WTC11 (cell line): Measurements from ENCODE around the gene C6orf47. TPM values are rescaled to one million over a fixed set of nuclear protein-coding genes. Genes with fewer than 3 reads are reported as not detected.

ENCODE experiments used
- ATAC-seq: fragments of 200-7000 bp; cut with Tn5 transposase; 2 replicates; pipeline ENCODE4 v1.10.0; 2021; ENCODE audit warnings: mild to moderate bottlenecking, moderate library complexity
- CTCF ChIA-PET: fragments of 300-600 bp; sonication (Branson Sonifier 250); formaldehyde crosslinking; loops from one replicate; lab custom pipeline; 2021; ENCODE audit warnings: antibody characterized with exemption; lab: Charles Lee
- POLR2A ChIA-PET: fragments of 350-600 bp; sonication (Branson Sonifier 250); formaldehyde crosslinking; loops from one replicate; lab custom pipeline; 2021; ENCODE audit warnings: antibody characterized with exemption; lab: Charles Lee
- DNase-seq: peaks from one replicate; pipeline ENCODE4 v3.0.0; 2021; ENCODE audit warnings: low spot score
- H3K27ac Mint-ChIP-seq: 2 replicates; pipeline ENCODE4 v1.8.0; 2021; ENCODE audit warnings: mixed read lengths
- H3K27me3 Mint-ChIP-seq: 2 replicates; pipeline ENCODE4 v1.8.0; 2021; ENCODE audit warnings: low read depth, mild to moderate bottlenecking, moderate library complexity, mixed read lengths
- H3K36me3 Mint-ChIP-seq: 2 replicates; pipeline ENCODE4 v1.8.0; 2021; ENCODE audit warnings: mixed read lengths
- H3K4me1 Mint-ChIP-seq: 2 replicates; pipeline ENCODE4 v1.8.0; 2022; ENCODE audit warnings: mixed read lengths
- H3K4me3 Mint-ChIP-seq: 2 replicates; pipeline ENCODE4 v1.8.0; 2021; ENCODE audit warnings: mild to moderate bottlenecking, moderate library complexity, mixed read lengths
- H3K9me3 Mint-ChIP-seq: 2 replicates; pipeline ENCODE4 v1.8.0; 2021; ENCODE audit warnings: mixed read lengths
- ATF2 ChIP-seq: sonication (generic); formaldehyde crosslinking; IDR thresholded peaks from 2 replicates; pipeline ENCODE4 v1.8.1; 2022; ENCODE audit warnings: low read depth, missing genetic modification reagents, borderline replicate concordance
- E2F1 ChIP-seq: sonication (generic); formaldehyde crosslinking; IDR thresholded peaks from 2 replicates; pipeline ENCODE4 v1.8.0; 2022; ENCODE audit warnings: mild to moderate bottlenecking, missing genetic modification reagents
- FOXK1 ChIP-seq: sonication (generic); formaldehyde crosslinking; IDR thresholded peaks from 2 replicates; pipeline ENCODE4 v1.8.0; 2022; ENCODE audit warnings: mild to moderate bottlenecking, moderate library complexity, missing genetic modification reagents
- FOXP1 ChIP-seq: sonication (generic); formaldehyde crosslinking; IDR thresholded peaks from 2 replicates; pipeline ENCODE4 v1.8.0; 2022; ENCODE audit warnings: missing genetic modification reagents, mild to moderate bottlenecking, moderate library complexity, borderline replicate concordance
- GTF2I ChIP-seq: fragments of 250-450 bp; sonication (Bioruptor Pico); conservative IDR thresholded peaks from 2 replicates; pipeline ENCODE4 v1.4.0; 2021; ENCODE audit warnings: mild to moderate bottlenecking
- HMGXB4 ChIP-seq: sonication (generic); formaldehyde crosslinking; IDR thresholded peaks from 2 replicates; pipeline ENCODE4 v1.8.1; 2023; ENCODE audit warnings: mild to moderate bottlenecking, moderate library complexity, missing genetic modification reagents
- JAZF1 ChIP-seq: fragments of 250-450 bp; sonication (Bioruptor Pico); IDR thresholded peaks from 2 replicates; pipeline ENCODE4 v1.9.0; 2021; ENCODE audit warnings: moderate library complexity, mild to moderate bottlenecking, inconsistent platforms
- PRDM15 ChIP-seq: sonication (generic); formaldehyde crosslinking; IDR thresholded peaks from 2 replicates; pipeline ENCODE4 v1.8.0; 2022; ENCODE audit warnings: missing genetic modification reagents
- SOX15 ChIP-seq: fragments of 250-450 bp; sonication (Bioruptor Pico); IDR thresholded peaks from 2 replicates; pipeline ENCODE4 v1.9.0; 2021; ENCODE audit warnings: mild to moderate bottlenecking
- ZNF121 ChIP-seq: sonication (generic); formaldehyde crosslinking; IDR thresholded peaks from 2 replicates; pipeline ENCODE4 v1.8.0; 2023; ENCODE audit warnings: missing genetic modification reagents
- ZNF263 ChIP-seq: sonication (generic); formaldehyde crosslinking; IDR thresholded peaks from 2 replicates; pipeline ENCODE4 v1.8.1; 2022; ENCODE audit warnings: low read depth, mild to moderate bottlenecking, moderate library complexity, missing genetic modification reagents
- ZNF317 ChIP-seq: sonication (generic); formaldehyde crosslinking; IDR thresholded peaks from 2 replicates; pipeline ENCODE4 v1.8.1; 2023; ENCODE audit warnings: low read depth, mild to moderate bottlenecking, moderate library complexity, missing genetic modification reagents, borderline replicate concordance
- total RNA-seq: library from RNA; stranded (reverse); gene quantifications from 3 replicates; pipeline ENCODE4 v1.2.3, GENCODE V29; 2021

C6orf47 gene
- total RNA-seq, 1 experiment from 2014 or later, result 16.3 TPM

GRCh38 chr6:31632279-31632946 is 28.2 kb downstream of the C6orf47 start:
- ChIA-PET CTCF (no interaction called here), POLR2A (interaction anchor here (0.6 kb wide), 1 partner anchor 19 kb away, joined by 4 read pairs; no protein-coding TSS in a partner anchor)
- H3K27me3 Mint-ChIP-seq, result no peaks in the 10 kb centered on the region; the same call in 1 of the 2 replicates
- peak overlapping the region; percentile 82 for H3K27ac Mint-ChIP-seq
- DNase-seq (no peak), ATAC-seq (no peak)
- H3K9me3 Mint-ChIP-seq, result no peaks in the 10 kb centered on the region
- no peak for TF ChIP-seq GTF2I (CRISPR knock-in tag)
- TF ChIP-seq SOX15, result no peak
- 0 out of 2 replicates have a peak, but pooled peaks have one; percentile 32 for TF ChIP-seq FOXK1 (CRISPR knock-in tag)
- peak; percentile 38; the same call in 1 of the 2 replicates for TF ChIP-seq FOXP1
- TF ChIP-seq HMGXB4 (CRISPR knock-in tag), result no peak
- no peak for TF ChIP-seq E2F1 (CRISPR knock-in tag)
- H3K4me3 Mint-ChIP-seq, result no peak overlapping the region
- peaks cover 92% of the 10 kb centered on the region for H3K36me3 Mint-ChIP-seq
- H3K4me1 Mint-ChIP-seq, result no peaks in the 10 kb centered on the region

GRCh38 chr6:31631681-31632278 is 28.8 kb downstream of the C6orf47 start:
- no peak for DNase-seq

GRCh38 chr6:31631209-31631608 is 29.4 kb downstream of the C6orf47 start:
- ChIA-PET POLR2A (no interaction called here), CTCF (no interaction called here)
- no peak for DNase-seq
- H3K36me3 Mint-ChIP-seq, result peaks cover 91% of the 10 kb centered on the region
- no peak overlapping the region for H3K27ac Mint-ChIP-seq
- no peak for TF ChIP-seq ZNF263 (CRISPR knock-in tag)
- no peak for TF ChIP-seq ATF2 (CRISPR knock-in tag)
- TF ChIP-seq JAZF1 (CRISPR knock-in tag), result no peak
- TF ChIP-seq ZNF121 (CRISPR knock-in tag), result no peak
- TF ChIP-seq, all 79 proteins: peak for 0
- H3K4me3 Mint-ChIP-seq, result no peak overlapping the region
- no peak for ATAC-seq
- no peaks in the 10 kb centered on the region for H3K4me1 Mint-ChIP-seq
- H3K27me3 Mint-ChIP-seq, result no peaks in the 10 kb centered on the region; the same call in 1 of the 2 replicates
- no peaks in the 10 kb centered on the region for H3K9me3 Mint-ChIP-seq

More at GRCh38 chr6:31631681-31632278, 28.8 kb downstream of the C6orf47 start:
- H3K9me3 Mint-ChIP-seq, result no peaks in the 10 kb centered on the region
- H3K27ac Mint-ChIP-seq, result peak overlapping the region; percentile 82
- POLR2A ChIA-PET, result no interaction called here
- TF ChIP-seq SOX15, result no peak
- no peak for TF ChIP-seq ZNF317
- no peak for TF ChIP-seq PRDM15 (CRISPR knock-in tag)
- TF ChIP-seq, all 79 proteins: peak for 0
- Mint-ChIP-seq H3K27me3 (no peaks in the 10 kb centered on the region; the same call in 1 of the 2 replicates), H3K36me3 (peaks cover 91% of the 10 kb centered on the region), H3K4me3 (no peak overlapping the region), H3K4me1 (no peaks in the 10 kb centered on the region)
- CTCF ChIA-PET, result no interaction called here
- no peak; the same call in 1 of the 2 replicates for ATAC-seq
